GM18507 (cell line): ENCODE measurements around the gene ERCC6L2.
A peak's percentile ranks its signal among the peaks of the same experiment; 100 is the strongest.

Experiments used
- DNase-seq: peaks from one replicate; pipeline ENCODE4 v3.0.0; 2011; ENCODE audit warnings: low read depth; ENCODE audit not compliant: insufficient read length; ENCODE audit errors: extremely low spot score
- FAIRE-seq: peaks from 2 replicates; lab custom pipeline; 2011; peaks lifted over from hg19 to GRCh38; lab: Jason Lieb, UNC

ERCC6L2 gene

DNA sequence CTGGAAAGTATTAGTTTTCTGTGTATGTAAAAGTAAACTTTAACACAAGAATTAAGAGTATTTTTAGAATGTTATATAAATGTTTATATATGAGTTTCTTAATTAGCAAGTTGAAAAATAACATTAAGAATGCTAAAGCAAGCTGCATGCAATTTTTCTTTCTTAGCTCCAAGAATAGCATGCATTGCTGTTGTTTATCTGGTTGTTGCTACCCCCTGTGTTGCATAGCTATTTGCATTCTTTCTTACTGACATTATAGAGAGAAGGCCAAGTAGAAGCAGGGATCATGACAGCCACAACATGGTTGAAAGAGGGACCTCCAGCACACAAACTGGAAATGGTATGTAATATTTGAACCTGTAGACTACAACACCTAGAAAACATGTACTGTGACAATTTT is 94.8 kb downstream of the ERCC6L2 start:
- FAIRE-seq (no peak), DNase-seq (no peak)

DNA sequence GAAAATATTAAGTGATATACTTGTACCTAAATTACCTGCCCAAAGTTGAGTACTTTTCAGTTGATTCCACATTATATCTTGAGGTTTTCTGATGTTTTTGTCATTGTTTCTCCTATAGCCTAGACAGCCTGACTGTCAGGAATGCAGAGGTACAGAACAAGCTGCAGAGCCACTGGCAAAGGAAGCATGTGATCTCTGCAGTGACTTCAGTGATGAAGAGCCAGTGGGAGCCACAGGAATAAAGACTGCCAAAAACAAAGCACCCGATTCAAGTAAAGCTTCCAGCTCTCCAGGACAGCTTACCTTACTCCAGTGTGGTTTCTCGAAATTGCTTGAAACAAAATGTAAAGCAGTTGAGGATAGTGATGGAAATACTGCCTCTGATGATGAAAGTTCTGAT is 96.3 kb downstream of the ERCC6L2 start:
- no peak for DNase-seq
- no peak for FAIRE-seq

DNA sequence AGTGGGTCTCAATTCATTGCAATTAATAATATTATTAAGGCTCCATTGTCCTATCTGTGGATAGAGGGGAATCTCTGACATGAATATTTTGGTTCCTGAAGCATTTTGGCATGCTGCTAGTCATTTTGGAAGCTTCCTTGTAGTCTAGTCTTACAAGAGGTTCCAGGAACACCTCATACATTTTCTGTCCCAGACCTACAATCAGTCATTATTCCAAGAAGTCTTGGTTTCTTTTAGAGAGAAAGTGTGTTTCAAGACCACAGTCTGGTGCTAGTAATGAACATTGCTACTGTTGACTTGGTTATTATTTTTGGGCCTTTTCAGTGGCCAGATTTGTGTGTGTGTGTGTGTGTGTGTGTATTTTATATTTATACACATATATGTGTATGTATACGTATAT is 98.9 kb downstream of the ERCC6L2 start:
- no peak for DNase-seq
- FAIRE-seq: no peak

DNA sequence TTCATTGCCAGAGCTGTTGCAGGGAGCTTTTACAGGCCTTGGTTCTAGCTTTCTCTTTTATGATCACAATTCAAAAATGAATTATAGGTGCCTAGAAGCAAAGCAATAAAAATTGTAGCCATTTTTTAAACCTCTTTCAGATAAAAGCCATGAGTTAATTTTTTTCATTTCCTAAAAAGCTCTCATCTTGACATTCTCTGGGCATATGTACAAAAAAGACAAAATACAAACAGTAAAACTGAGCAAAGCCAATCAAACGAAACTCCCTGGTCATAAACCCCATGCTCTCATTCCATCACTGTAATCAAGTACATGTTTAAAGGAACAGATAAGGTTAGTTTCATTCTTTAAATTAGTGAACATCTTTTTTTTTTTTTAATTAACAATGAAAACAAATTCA is 101.9 kb downstream of the ERCC6L2 start:
- no peak for FAIRE-seq
- DNase-seq: no peak

DNA sequence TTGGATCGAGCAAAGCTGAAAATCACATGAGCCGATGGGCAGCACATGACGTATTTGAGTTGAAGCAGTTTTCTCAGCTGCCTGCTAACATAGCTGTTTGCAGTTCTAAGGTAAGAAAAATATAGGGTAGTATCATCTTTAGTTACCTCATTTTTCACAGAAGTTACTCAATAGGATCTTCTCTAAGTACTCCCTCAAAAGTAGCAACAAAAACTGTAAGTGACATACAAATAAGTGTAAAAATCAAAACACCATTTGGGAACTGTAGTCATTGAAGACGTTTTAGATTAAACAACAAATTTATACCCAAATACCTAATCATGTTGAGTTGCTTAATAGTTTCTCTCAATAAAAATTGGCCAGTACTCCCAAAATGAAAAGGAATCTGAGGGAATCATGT is 102.6 kb downstream of the ERCC6L2 start:
- no peak for FAIRE-seq

DNA sequence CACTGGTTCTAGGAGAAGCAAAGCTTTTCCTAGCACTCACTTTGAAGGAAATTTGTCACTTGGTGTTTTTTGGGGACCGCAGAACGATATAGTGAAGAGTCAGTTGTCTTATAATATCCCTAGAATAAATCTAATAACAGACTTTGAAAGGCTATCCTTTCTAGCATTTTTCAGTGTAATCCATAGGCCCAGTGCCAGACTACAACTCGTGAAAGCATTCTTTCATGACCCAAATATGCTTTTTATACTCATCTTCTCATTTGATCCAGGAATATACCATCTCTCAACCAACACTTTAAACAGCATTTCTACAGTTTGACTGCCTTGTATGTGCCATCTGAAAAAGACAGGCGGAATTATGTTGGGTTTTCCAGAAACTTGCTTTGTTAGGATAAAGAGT is 104.0 kb downstream of the ERCC6L2 start:
- FAIRE-seq (no peak), DNase-seq (no peak)

More for the DNA sequence above, 102.6 kb downstream of the ERCC6L2 start:
- no peak for DNase-seq

DNA sequence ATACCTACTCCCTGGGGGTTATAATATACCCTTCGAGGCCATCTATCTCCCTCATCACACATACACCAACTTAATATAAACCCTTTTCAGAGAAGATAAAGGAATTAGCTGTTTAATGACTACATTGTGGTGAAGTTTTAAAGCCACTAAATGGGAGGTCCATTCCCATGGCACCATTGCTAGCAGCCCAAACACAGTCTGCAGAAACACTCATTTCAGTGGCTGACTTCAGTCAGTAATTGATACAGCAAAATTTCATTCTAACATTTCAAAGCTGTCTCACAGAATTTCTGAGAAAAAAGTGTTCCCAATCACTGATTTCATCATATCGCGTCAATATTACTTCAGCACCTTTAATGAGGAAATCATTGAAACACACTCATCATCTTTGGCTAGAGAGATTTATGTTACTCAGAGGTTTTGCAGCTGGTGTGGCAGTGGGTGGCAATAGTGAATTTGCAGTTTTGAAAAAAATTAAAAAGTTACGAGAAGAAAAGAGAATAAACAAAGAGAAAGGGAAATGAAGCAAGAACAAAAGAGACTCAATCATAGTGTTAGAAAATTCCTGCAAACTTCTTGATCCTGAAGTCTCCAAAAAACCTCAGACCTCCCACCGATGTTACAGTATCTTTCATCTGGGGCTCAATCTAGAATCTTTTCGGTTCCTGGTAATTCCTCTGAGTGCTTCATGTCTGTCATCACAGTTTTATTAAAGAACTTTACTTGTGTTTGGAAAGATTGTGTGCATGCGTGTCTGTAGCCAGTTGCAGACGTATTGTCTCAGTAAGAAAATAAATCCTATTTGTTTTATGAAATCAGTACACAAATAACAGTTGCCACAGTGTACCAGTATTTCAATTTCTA is 105.0 kb downstream of the ERCC6L2 start:
- FAIRE-seq (no peak), DNase-seq (no peak)

DNA sequence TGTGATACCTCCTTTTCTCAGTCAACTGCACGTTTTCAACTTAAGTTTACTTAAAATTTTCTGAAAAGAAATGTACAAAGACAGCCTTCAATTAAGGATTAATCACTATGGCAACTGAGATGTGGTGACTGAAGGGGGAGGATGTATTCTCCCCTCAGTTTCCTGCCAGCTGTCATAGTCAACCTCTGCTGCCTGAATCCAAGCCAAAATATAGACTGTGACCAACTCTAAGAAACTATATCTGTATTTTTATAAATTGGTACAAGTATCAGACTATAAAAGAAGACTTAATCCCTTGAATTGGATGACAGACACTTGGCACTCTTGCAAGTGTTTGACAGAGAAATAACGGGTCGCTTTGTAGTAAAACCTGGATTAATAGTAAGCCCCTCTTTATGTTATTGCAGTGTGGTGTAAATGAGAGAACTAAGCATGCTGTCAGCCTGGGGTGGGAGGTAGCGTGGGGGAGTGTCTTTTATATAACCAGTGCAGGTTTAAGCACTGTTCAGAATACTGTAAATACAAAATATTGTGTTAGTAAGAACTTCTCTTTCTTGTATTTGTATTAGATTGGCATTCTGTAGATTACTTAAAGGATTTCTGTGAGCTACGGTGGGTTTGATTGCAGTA is 106.4 kb downstream of the ERCC6L2 start:
- FAIRE-seq (no peak), DNase-seq (no peak)

DNA sequence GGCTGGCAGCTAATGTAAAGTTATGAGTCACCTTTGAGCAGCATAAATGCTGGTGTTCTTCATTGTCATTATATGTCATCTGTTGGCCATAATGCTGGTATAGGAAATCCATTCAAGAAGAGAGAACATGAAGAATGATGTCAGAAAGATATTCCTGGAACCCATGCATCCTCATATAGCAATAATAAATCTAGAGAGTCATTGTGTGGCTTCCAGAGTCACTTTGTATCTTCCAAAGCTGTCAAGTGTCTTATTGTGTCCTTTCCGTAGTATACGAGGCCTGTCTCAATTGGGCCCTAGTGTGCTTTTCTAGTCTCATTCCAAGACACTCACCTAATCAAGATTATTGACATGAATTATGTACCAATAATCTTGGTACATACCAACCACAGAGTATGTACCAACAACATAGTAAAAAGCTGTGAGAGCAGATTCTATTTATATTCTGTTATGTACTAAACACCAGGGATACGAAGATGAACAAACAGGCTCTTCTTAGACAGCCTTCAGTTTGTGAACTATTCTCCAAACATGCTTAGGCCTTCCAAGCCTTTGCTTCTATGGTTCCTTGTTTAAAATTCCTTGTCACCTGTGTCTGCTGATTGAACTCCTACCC is 110.1 kb downstream of the ERCC6L2 start:
- FAIRE-seq (no peak), DNase-seq (no peak)

DNA sequence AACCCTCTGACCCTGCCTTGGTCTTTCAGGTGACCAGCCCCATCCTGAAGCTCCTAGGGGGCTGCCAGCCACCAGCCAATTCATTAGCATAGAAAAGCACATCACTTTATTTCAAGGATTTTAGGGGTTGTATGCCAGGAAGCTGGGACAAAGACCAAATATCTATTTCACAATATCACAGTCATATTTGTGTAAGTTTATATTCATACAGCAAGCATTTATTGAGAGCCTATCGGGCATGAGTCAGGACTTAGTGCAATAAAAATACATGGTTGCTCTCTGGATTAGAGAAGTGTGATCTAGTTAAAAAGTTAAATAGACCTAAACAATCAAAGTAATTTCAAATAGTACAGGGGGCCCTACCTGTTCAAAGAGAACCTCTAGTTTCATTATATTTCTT is 113.8 kb downstream of the ERCC6L2 start:
- FAIRE-seq: no peak

DNA sequence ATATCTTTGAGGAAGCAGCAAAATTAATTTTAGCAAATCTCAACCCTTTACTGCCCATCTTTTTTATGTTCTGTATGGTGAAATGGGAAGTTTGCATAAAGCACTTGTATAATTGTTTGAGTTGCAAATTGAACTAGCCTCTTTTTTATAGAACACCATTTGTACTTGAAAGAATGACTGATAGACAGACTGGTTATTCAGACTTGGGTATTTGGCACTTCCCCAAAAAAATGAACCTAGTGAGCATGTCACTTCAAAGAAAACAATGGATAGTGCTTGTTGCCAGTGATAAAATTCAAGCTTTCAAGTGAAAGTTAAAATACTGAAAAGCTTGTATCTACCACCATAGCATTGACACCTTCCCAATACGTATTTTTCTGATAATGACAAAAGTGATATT is 115.8 kb downstream of the ERCC6L2 start:
- DNase-seq: no peak
- peak; percentile 12 for FAIRE-seq

More for the DNA sequence above, 113.8 kb downstream of the ERCC6L2 start:
- no peak for DNase-seq

DNA sequence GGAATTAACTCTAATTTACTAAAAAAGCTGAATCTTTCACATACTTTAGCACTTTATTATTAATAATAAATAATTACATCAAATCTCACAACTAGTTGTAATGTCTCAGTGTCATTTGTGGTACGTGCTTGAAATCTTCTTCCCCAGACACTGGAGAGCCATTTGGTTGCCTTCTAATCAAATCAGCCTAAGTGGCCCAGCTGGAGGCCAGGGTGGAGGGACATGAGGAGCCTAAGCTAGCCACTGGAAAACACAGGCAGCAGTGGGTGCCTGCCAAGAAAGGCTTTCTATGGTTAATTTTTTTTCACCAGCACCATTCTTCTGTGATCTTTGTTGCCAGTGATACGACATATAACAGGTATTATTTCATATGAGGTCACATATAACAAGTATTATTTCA is 117.0 kb downstream of the ERCC6L2 start:
- DNase-seq (no peak), FAIRE-seq (no peak)

DNA sequence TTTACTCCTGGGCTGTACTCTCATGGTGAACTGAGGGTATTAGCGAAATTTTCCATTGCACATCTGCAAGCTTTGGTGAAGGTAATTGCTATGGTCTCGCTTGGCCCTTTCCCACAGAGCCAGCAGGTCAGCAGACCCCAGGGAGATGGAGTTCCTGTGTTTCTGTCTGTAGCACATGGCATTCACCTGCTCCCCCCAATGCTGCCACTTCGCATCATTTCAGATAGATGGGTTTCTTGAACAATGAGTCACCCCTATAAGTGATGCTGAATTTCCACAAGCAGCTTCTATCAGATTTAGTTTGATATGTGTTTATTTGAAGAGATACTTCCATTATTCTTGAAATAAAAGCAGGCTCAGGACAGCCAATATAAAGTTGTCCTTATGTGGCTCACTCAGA is 117.8 kb downstream of the ERCC6L2 start:
- no peak for FAIRE-seq
- DNase-seq: no peak

DNA sequence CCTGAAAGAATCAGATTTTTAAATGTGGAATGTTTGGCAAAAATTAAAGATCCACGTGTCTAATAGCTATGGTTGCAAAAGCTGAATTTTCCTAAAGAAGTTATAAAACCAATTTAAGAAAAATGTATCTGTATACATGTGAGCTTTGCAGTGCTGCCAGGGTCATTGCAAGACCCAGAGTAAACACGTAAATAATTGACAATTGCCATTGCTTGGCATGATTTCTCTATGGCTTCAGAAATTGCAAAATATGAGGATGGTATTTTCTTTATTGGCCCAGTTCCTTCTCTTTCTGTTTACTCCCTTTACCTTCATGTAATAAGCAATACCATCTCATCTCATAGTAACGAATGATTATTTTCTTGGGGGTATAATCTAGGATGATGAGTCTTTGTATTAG is 123.9 kb downstream of the ERCC6L2 start:
- FAIRE-seq (no peak), DNase-seq (no peak)

DNA sequence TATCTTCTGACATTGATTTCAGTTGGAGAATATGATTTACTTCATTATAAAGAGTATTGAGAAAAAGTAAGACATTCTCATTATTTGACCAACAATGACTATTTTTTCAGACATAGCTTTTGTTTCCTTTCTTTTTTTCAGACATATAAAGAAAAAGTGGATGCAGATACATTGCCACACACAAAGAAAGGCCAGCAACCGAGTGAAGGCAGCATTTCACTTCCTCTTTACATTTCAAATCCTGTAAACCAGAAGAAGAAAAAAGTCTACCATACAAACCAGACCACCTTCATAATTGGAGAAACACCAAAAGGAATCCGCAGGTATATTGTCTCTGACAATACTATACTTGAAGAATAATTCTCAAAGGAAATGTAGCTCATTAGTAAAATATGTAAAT is 128.9 kb downstream of the ERCC6L2 start:
- DNase-seq: no peak
- FAIRE-seq: no peak

DNA sequence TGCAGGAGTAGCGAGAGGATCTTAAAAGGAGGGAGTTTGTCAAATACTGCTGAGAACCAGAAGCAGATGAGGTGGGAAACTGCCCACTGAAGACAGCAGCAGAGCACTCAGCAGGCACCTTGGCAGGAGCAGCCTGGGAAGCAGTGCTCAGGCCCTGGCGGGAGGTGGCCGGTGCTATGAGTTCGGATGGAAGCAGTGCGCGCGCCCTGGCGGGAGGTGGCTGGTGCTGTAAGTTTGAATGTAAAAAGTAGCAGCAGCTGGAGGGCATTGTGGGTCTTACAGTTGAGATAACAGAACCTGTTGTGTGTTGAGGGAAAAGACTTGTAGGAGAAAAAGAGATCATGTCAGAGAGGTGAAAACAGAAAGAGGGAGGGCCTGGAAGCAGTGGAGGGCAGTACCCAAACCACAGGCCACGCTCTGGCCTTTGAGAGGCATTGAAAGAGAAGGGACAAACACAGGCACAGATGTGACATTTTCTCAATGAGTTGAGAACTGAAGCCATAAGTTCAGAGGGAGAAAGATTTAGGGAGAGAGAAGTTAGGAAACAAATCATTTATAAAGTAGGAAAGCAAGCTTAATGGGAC is 130.9 kb downstream of the ERCC6L2 start:
- no peak for DNase-seq
- FAIRE-seq: no peak

DNA sequence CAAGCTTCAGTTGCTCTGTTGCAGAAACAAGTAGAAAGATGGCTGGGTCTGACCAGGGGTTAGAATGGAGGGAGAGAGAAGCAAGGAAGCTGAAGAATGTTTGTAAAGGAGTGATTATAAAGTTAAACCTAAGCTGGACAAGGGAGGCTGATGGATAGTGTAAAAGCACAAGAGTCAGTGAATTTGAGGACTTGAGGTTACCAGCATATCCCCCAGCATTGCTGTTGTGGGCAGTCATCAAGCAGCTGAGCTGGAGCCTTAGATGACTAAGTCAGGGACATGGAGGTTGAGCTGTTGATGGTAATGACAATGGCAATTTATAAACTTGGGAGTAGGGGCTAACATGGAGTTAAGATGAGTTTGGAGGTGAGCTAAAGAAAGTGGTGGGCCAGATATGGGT is 131.5 kb downstream of the ERCC6L2 start:
- FAIRE-seq: no peak

DNA sequence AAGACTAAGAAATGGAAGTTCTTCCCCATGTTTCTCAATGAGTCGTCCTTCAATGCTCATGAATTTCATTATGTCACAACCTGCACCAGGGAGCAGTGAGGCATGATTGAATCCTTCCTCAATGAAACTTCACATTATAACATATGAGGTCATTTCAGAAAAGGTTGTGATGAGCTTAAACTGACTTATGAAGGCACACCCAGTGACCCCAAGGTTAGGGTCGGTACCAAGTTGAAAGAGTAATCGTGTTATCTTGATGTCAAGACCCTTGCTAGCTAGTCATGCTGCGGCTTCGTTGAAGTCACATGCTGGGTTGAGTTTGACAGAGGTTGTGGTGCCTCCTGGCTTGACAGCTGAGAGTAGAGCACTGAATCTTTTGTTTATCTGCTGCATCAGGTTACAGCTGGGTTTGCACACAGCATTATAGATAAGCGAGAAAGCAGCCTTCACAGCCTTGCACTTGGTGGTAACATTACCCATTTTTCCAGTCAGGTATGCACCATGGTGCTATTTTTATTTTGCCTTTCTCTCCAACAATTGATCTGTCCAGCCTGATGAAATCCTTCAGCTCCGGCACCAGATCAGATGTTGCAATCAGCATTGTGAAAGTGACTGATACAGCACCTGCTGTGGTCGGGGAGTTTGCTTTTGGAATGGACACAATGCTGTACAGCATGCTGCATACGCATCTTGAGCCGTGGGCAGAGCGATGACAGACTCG is 133.2 kb downstream of the ERCC6L2 start:
- FAIRE-seq (peak; percentile 54), DNase-seq (no peak)

More for the DNA sequence above, 131.5 kb downstream of the ERCC6L2 start:
- DNase-seq: no peak

DNA sequence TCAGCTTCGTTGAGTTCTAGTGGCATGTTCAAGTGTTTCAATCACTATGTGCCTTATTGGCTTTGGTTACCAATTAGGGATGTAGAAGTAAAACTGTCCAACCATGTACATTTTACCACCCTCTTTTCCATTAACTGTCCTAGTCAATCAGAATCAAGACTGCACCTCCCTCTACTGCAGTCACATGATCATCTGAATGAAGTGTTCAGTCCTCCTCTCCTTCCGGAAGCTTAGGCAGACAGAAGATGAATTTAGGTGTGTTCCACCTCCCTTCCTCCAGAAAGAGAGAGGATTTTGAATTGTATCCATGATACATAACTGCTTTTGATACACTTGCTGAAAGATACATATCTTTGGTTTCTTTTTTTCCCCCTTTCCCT is 133.7 kb downstream of the ERCC6L2 start:
- DNase-seq (no peak), FAIRE-seq (no peak)
